Measurements from ENCODE around the gene CNOT11. TPM values are rescaled to one million over a fixed set of nuclear protein-coding genes. Genes with fewer than 3 reads are reported as not detected.
"Not testable (repeated sequence)": the region's sequence is repeated elsewhere in the genome, so short reads cannot be mapped to it uniquely, and the experiment has no call there.

Gene CNOT11
- total and polyA plus RNA-seq, 2 donors (not counting 1 experiment from before 2014, with no cell fraction given): 16.3 to 53.1 TPM

GRCh38 chr2:101237944-101238343, 14.7 kb upstream of the CNOT11 start:
- H2AFZ ChIP-seq (ENCODE audit: low read length); H3K27me3 ChIP-seq (ENCODE audit: control insufficient read depth, insufficient read depth, low read length); H3K4me3 ChIP-seq (replicated peaks in 1 of 4; ENCODE audit: control extremely low read depth in 1 of 4, insufficient read depth in 1 of 4, low read depth in 3 of 4, low read length in 4 of 4); H3K4me2 ChIP-seq (ENCODE audit: extremely low read depth, insufficient read depth, low read length); H3K9me3 ChIP-seq (ENCODE audit: control insufficient read depth, insufficient read depth, low read depth, low read length); H3K4me1 ChIP-seq (ENCODE audit: control insufficient read depth, extremely low read depth, insufficient read depth, low read length); DNase-seq (ENCODE audit: low read depth in 2 of 2); H3K79me2 ChIP-seq (ENCODE audit: control insufficient read depth, insufficient read depth, low read length); H3K36me3 ChIP-seq (ENCODE audit: control insufficient read depth, insufficient read depth, low read length); H4K20me1 ChIP-seq (ENCODE audit: control insufficient read depth, extremely low read depth, insufficient read depth, low read length); H3K9ac ChIP-seq (ENCODE audit: insufficient read depth, low read length); H3K27ac ChIP-seq (ENCODE audit: insufficient read depth, low read length): not testable (repeated sequence)

GRCh38 chr2:101238930-101239759, 13.5 kb upstream of the CNOT11 start:
- no peak overlapping the region for H3K9ac ChIP-seq (ENCODE audit: insufficient read depth, low read length)
- no peak for DNase-seq (ENCODE audit: low read depth in 2 of 2)
- H3K4me1 ChIP-seq (ENCODE audit: control insufficient read depth, extremely low read depth, insufficient read depth, low read length): no peaks in the 10 kb centered on the region
- H3K4me3 ChIP-seq (replicated peaks in 1 of 4; ENCODE audit: control extremely low read depth in 1 of 4, insufficient read depth in 1 of 4, low read depth in 3 of 4, low read length in 4 of 4): no peak overlapping the region
- no peaks in the 10 kb centered on the region for H3K9me3 ChIP-seq (ENCODE audit: control insufficient read depth, insufficient read depth, low read depth, low read length)
- H3K36me3 ChIP-seq (ENCODE audit: control insufficient read depth, insufficient read depth, low read length): no peaks in the 10 kb centered on the region
- no peak overlapping the region for H3K4me2 ChIP-seq (ENCODE audit: extremely low read depth, insufficient read depth, low read length)
- no peaks in the 10 kb centered on the region for H3K79me2 ChIP-seq (ENCODE audit: control insufficient read depth, insufficient read depth, low read length)
- H2AFZ ChIP-seq (ENCODE audit: low read length): no peak overlapping the region
- TF ChIP-seq CTCF (conservative IDR thresholded peaks at IDR 0.05 in 1 of 2, IDR thresholded peaks at IDR 0.05 in 1 of 2; ENCODE audit: low read depth in 1 of 2, low read length in 2 of 2): no peak
- TF ChIP-seq EZH2 (IDR thresholded peaks at IDR 0.05; ENCODE audit: low read length, missing control alignments): no peak
- no peaks in the 10 kb centered on the region for H4K20me1 ChIP-seq (ENCODE audit: control insufficient read depth, extremely low read depth, insufficient read depth, low read length)
- H3K27ac ChIP-seq (ENCODE audit: insufficient read depth, low read length): no peak overlapping the region
- H3K27me3 ChIP-seq (ENCODE audit: control insufficient read depth, insufficient read depth, low read length): no peaks in the 10 kb centered on the region

GRCh38 chr2:101239760-101240118, 12.9 kb upstream of the CNOT11 start:
- H3K4me1 ChIP-seq (ENCODE audit: control insufficient read depth, extremely low read depth, insufficient read depth, low read length); DNase-seq (ENCODE audit: low read depth in 2 of 2); H3K4me2 ChIP-seq (ENCODE audit: extremely low read depth, insufficient read depth, low read length); H4K20me1 ChIP-seq (ENCODE audit: control insufficient read depth, extremely low read depth, insufficient read depth, low read length); H3K79me2 ChIP-seq (ENCODE audit: control insufficient read depth, insufficient read depth, low read length); H3K9ac ChIP-seq (ENCODE audit: insufficient read depth, low read length); H2AFZ ChIP-seq (ENCODE audit: low read length); H3K27me3 ChIP-seq (ENCODE audit: control insufficient read depth, insufficient read depth, low read length); H3K9me3 ChIP-seq (ENCODE audit: control insufficient read depth, insufficient read depth, low read depth, low read length); H3K27ac ChIP-seq (ENCODE audit: insufficient read depth, low read length); H3K36me3 ChIP-seq (ENCODE audit: control insufficient read depth, insufficient read depth, low read length); H3K4me3 ChIP-seq (replicated peaks in 1 of 4; ENCODE audit: control extremely low read depth in 1 of 4, insufficient read depth in 1 of 4, low read depth in 3 of 4, low read length in 4 of 4): not testable (repeated sequence)

GRCh38 chr2:101240694-101241093, 12.0 kb upstream of the CNOT11 start:
- peak; percentile 54 to 64 for TF ChIP-seq CTCF (conservative IDR thresholded peaks at IDR 0.05 in 1 of 2, IDR thresholded peaks at IDR 0.05 in 1 of 2; ENCODE audit: low read depth in 1 of 2, low read length in 2 of 2)
- H3K4me1 ChIP-seq (ENCODE audit: control insufficient read depth, extremely low read depth, insufficient read depth, low read length); H3K27me3 ChIP-seq (ENCODE audit: control insufficient read depth, insufficient read depth, low read length); H2AFZ ChIP-seq (ENCODE audit: low read length); H3K4me3 ChIP-seq (replicated peaks in 1 of 4; ENCODE audit: control extremely low read depth in 1 of 4, insufficient read depth in 1 of 4, low read depth in 3 of 4, low read length in 4 of 4); H3K27ac ChIP-seq (ENCODE audit: insufficient read depth, low read length); H4K20me1 ChIP-seq (ENCODE audit: control insufficient read depth, extremely low read depth, insufficient read depth, low read length); H3K36me3 ChIP-seq (ENCODE audit: control insufficient read depth, insufficient read depth, low read length); H3K9me3 ChIP-seq (ENCODE audit: control insufficient read depth, insufficient read depth, low read depth, low read length); H3K4me2 ChIP-seq (ENCODE audit: extremely low read depth, insufficient read depth, low read length); H3K79me2 ChIP-seq (ENCODE audit: control insufficient read depth, insufficient read depth, low read length); H3K9ac ChIP-seq (ENCODE audit: insufficient read depth, low read length): not testable (repeated sequence)
- peak in 1 of 2 donors; percentile 29 for DNase-seq (ENCODE audit: low read depth in 2 of 2)
